GM12865 (cell line): Measurements from ENCODE around the gene FGFR4.
A peak's percentile ranks its signal among the peaks of the same experiment; 100 is the strongest.

ENCODE experiments used
- DNase-seq: peaks from one replicate; pipeline ENCODE4 v3.0.0; 2010; ENCODE audit warnings: low read depth
- H3K4me3 ChIP-seq: 2 replicates; pipeline ENCODE4 v1.5.1; 2011; ENCODE audit warnings: mild to moderate bottlenecking, low read depth, low read length, control low read depth
- CTCF ChIP-seq: IDR thresholded peaks from 2 replicates; pipeline ENCODE4 v1.5.1; 2011; ENCODE audit warnings: low read length, control low read depth, low read depth, inconsistent platforms; ENCODE audit not compliant: insufficient read depth; ENCODE audit errors: missing control alignments

Gene FGFR4

GRCh38 chr5:177086654-177087397 lies at the start of gene FGFR4:
Gene FGFR4, plus strand, starts transcription at chr5:177086915. Its CDS starts 2,688 bp downstream, at chr5:177089603.
- peak within 1 kb of the TSS; percentile 9; the same call in 1 of the 2 replicates for H3K4me3 ChIP-seq
- DNase-seq, result peak; percentile 72
- peak; percentile 54 for TF ChIP-seq CTCF

- no peak overlapping the region for H3K4me3 ChIP-seq
- no peak for DNase-seq
- TF ChIP-seq CTCF, result no peak
Observed at GRCh38 chr5:177036921-177037320, 49.8 kb upstream of the FGFR4 start.

- no peak overlapping the region for H3K4me3 ChIP-seq
- TF ChIP-seq CTCF, result no peak
- no peak for DNase-seq
Observed at GRCh38 chr5:177040814-177041420, 45.8 kb upstream of the FGFR4 start.

GRCh38 chr5:177041936-177042335 lies 44.8 kb upstream of the FGFR4 start:
- no peak overlapping the region for H3K4me3 ChIP-seq
- DNase-seq, result no peak
- no peak for TF ChIP-seq CTCF

- no peak for TF ChIP-seq CTCF
- no peak overlapping the region for H3K4me3 ChIP-seq
- no peak for DNase-seq
Observed at GRCh38 chr5:177043114-177043513, 43.6 kb upstream of the FGFR4 start.

GRCh38 chr5:177043958-177044357 lies 42.8 kb upstream of the FGFR4 start:
- DNase-seq, result no peak
- no peak overlapping the region for H3K4me3 ChIP-seq
- no peak for TF ChIP-seq CTCF
